Fibroblast of villous mesenchyme (primary cell): ENCODE data around the gene PRSS57. TPM values are rescaled to one million over a fixed set of nuclear protein-coding genes. Genes with fewer than 3 reads are reported as not detected.

Source experiments
- total RNA-seq: library from RNA; depleted of rRNA; stranded (reverse); fragments of >200 nt; gene quantifications from 2 replicates; pipeline ENCODE4 v1.2.3, GENCODE V29; 2012

Gene PRSS57
- total RNA-seq, 1 donor: not detected

Other genes with a start within 250 kb of the PRSS57 start
- gene SHC2, start 234.4 kb downstream of the PRSS57 start, total RNA-seq: 0.32 and 0.43 TPM in 2 replicates
- gene MADCAM1, start 199.0 kb downstream of the PRSS57 start, total RNA-seq: under 0.01 TPM in 2 replicates
- 16.8 and 29.3 TPM in 2 replicates for gene TPGS1, start 188.0 kb downstream of the PRSS57 start, total RNA-seq
- 52.2 and 53.1 TPM in 2 replicates for gene CDC34, start 163.7 kb downstream of the PRSS57 start, total RNA-seq
- gene GZMM, start 151.4 kb downstream of the PRSS57 start, total RNA-seq: 0.32 and 0.43 TPM in 2 replicates
- 191 and 207 TPM in 2 replicates for gene BSG, start 122.9 kb downstream of the PRSS57 start, total RNA-seq
- 0.32 and 0.86 TPM in 2 replicates for gene HCN2, start 105.6 kb downstream of the PRSS57 start, total RNA-seq
- 23.2 and 25.5 TPM in 2 replicates for gene POLRMT, start 61.9 kb downstream of the PRSS57 start, total RNA-seq
- not detected in 2 replicates for gene FGF22, start 55.6 kb downstream of the PRSS57 start, total RNA-seq
- 30.7 and 50.3 TPM in 2 replicates for gene RNF126, start 32.2 kb downstream of the PRSS57 start, total RNA-seq
- gene FSTL3, start 19.1 kb downstream of the PRSS57 start, total RNA-seq: 49.2 and 83.1 TPM in 2 replicates
- gene PALM, start 13.5 kb upstream of the PRSS57 start, total RNA-seq: 0.32 and 1.7 TPM in 2 replicates
- gene MISP, start 55.7 kb upstream of the PRSS57 start, total RNA-seq: under 0.01 and 0.43 TPM in 2 replicates
- gene PTBP1, start 102.0 kb upstream of the PRSS57 start, total RNA-seq: 117 and 129 TPM in 2 replicates
- gene PLPPR3, start 126.5 kb upstream of the PRSS57 start, total RNA-seq: under 0.01 and 0.86 TPM in 2 replicates
- not detected in 2 replicates for gene AZU1, start 132.4 kb upstream of the PRSS57 start, total RNA-seq
- gene PRTN3, start 145.5 kb upstream of the PRSS57 start, total RNA-seq: not detected in 2 replicates
- not detected in 2 replicates for gene ELANE, start 156.9 kb upstream of the PRSS57 start, total RNA-seq
- gene CFD, start 164.2 kb upstream of the PRSS57 start, total RNA-seq: 3.9 TPM in 2 replicates
- 26.8 and 30.0 TPM in 2 replicates for gene MED16, start 197.7 kb upstream of the PRSS57 start, total RNA-seq
- not detected in 2 replicates for gene RNU6-9, start 198.0 kb upstream of the PRSS57 start, total RNA-seq
- gene R3HDM4, start 217.8 kb upstream of the PRSS57 start, total RNA-seq: 26.3 and 31.6 TPM in 2 replicates
- not detected in 2 replicates for gene KISS1R, start 221.9 kb upstream of the PRSS57 start, total RNA-seq
- gene ARID3A, start 230.6 kb upstream of the PRSS57 start, total RNA-seq: 39.3 and 45.8 TPM in 2 replicates